IPS-18c (cell line): ENCODE measurements around the gene CSNK1G3.

Source experiments
- H3K4me3 ChIP-seq: 2 replicates; pipeline ENCODE4 v1.7.0; 2013; ENCODE audit warnings: low read depth, mild to moderate bottlenecking, low read length, moderate library complexity; ENCODE audit not compliant: insufficient read depth
- H3K9me3 ChIP-seq: one replicate; pipeline ENCODE4 v1.6.1; 2013; ENCODE audit warnings: mild to moderate bottlenecking, low read length, moderate library complexity; ENCODE audit not compliant: control insufficient read depth, insufficient read depth

The CSNK1G3 gene

GRCh38 chr5:123505633-123506032 is 6.3 kb upstream of the CSNK1G3 start:
- Histone ChIP-seq H3K4me3 (no peak overlapping the region), H3K9me3 (no peaks in the 10 kb centered on the region)

GRCh38 chr5:123508441-123508840 is 3.5 kb upstream of the CSNK1G3 start:
- no peaks in the 10 kb centered on the region for H3K9me3 ChIP-seq
- H3K4me3 ChIP-seq, result no peak overlapping the region

- no peaks in the 10 kb centered on the region for H3K9me3 ChIP-seq
- peak overlapping the region; percentile 75 for H3K4me3 ChIP-seq
Measured at GRCh38 chr5:123511290-123511647, 708 bp upstream of the CSNK1G3 start.

- Histone ChIP-seq H3K9me3 (no peaks in the 10 kb centered on the region), H3K4me3 (peak overlapping the region; percentile 79)
Measured at GRCh38 chr5:123512611-123513461, 859 bp downstream of the CSNK1G3 start.

- Histone ChIP-seq H3K4me3 (no peak overlapping the region), H3K9me3 (no peaks in the 10 kb centered on the region)
Measured at GRCh38 chr5:123514615-123515355, 2.8 kb downstream of the CSNK1G3 start.

GRCh38 chr5:123515904-123516303 is 3.9 kb downstream of the CSNK1G3 start:
- Histone ChIP-seq H3K9me3 (no peaks in the 10 kb centered on the region), H3K4me3 (no peak overlapping the region)

DNA sequence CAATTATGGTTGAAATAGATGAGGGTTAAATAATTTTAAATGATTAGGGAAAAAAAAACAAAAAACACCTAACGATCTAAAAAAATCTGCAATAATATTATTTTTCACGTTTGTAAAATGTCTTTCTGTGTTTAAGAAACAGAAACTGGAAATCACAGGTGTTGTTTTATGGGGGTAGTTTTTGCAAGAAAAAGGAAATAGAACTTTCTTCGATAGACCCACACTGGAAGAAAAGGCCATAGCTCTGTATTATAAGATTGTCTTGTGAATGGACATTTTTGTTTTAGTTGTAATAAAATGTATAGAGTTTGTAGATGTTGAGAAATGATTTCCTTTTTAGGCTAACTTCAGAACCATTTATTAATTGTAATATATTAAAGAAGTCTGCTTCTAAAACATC is 5.5 kb downstream of the CSNK1G3 start:
- Histone ChIP-seq H3K9me3 (no peaks in the 10 kb centered on the region), H3K4me3 (no peak overlapping the region)

DNA sequence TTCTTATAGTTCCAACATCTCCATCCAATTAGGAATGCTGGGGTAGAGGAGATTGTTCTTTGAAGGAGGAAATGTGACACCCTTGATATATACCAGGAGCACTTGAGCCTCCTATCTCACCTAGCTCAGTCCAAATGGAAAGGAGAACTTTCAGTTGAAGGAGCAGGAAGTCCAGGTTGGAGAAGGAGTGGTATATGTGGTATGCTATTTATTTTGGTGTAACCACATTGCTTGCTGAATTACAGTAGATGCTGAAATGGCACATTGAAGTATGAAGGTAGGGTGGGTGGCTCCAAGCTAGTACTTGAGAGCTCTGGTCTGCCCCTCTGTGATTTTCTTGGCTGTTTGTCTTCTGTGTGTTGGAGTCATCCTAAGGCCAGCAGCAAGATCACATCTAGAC is 6.1 kb downstream of the CSNK1G3 start:
- no peak overlapping the region for H3K4me3 ChIP-seq

DNA sequence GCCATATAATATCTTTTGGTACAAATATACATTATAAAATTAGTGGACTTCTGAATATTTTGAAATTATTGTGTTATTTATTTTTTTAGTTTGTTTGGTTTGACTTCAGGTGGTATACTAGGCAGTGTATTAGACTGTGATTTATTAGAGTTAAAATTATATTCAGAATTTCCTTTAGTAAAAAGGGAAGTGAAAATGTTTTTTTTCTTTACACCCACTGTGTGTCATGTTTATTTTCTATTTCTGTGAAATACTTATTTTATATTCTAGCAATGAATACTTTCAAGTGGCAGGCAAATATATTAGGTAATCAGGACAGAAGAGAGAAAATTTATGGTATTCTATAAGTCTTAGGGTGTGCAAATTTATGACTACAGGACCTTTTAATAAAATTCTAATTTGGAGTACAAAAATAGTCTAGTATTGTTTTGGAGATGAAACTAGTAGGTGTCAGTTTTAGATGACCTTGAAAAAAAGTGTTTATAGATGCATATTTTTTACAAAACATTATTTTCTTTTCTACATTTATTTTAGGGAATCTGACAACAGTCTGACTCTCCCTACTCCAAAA is 8.8 kb downstream of the CSNK1G3 start:
- Histone ChIP-seq H3K4me3 (no peak overlapping the region), H3K9me3 (no peaks in the 10 kb centered on the region)

More for the DNA sequence above, 6.1 kb downstream of the CSNK1G3 start:
- no peaks in the 10 kb centered on the region for H3K9me3 ChIP-seq

- H3K9me3 ChIP-seq, result no peaks in the 10 kb centered on the region
- no peak overlapping the region for H3K4me3 ChIP-seq
Measured at GRCh38 chr5:123524146-123524545, 12.2 kb downstream of the CSNK1G3 start.

DNA sequence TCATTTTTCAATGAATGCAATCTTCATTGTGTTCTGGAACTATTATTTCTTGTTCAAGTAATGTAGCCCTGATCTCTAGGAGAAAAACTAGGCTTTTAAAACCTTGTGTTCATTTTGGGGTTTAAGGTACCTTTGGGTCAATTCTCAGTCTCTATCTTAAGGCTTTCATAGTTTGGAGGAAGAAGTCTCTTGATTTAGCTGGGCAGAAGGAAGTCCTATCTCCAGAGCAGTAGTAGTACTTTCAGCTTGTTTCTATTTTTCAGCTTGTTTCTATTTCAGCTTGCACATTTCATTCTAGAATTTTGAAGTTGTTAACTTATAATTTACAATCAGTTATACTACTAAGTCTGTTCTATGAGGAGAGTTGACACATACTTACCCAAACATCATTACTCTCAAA is 15.2 kb downstream of the CSNK1G3 start:
- H3K4me3 ChIP-seq, result no peak overlapping the region
- H3K9me3 ChIP-seq, result no peaks in the 10 kb centered on the region

DNA sequence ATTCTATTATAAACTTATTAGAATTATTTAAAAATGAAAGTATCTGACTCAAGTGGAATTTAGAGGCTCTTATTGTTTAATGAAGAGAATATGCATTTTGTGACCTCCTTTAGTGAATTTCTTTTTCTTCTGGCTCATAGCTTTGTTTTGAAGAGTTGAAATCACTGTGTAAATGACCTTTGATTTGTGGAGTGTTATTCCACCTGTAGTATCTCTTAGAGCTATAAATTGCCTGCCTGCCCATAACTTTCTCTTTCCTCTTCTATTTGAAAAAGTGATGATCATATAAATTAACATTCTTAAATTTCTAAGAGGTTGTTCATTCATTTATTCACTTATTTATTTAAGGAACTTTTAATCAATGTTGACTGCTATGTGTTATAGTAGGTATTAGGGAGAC is 16.1 kb downstream of the CSNK1G3 start:
- Histone ChIP-seq H3K4me3 (no peak overlapping the region), H3K9me3 (no peaks in the 10 kb centered on the region)

DNA sequence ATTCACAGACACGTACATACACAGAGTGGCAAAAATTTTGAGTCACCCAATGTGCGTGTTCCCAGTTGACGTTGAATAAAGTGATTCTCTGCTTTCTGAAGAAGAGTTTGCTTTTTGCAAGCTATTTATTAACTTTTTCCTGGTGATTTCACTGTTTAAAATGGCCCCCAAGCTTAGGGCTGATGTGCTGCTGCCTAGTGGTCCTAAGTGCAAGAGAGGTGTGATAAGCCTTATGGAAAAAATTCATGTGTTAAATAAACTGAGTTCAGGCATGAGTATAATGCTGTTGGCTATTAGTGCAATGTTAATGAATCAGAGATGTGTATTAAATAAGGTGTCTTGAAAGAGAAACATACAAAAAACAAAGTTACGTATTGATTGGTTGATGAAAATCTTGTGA is 16.9 kb downstream of the CSNK1G3 start:
- Histone ChIP-seq H3K9me3 (no peaks in the 10 kb centered on the region), H3K4me3 (no peak overlapping the region)

GRCh38 chr5:123530728-123531127 is 18.8 kb downstream of the CSNK1G3 start:
- H3K9me3 ChIP-seq, result no peaks in the 10 kb centered on the region
- H3K4me3 ChIP-seq, result no peak overlapping the region

DNA sequence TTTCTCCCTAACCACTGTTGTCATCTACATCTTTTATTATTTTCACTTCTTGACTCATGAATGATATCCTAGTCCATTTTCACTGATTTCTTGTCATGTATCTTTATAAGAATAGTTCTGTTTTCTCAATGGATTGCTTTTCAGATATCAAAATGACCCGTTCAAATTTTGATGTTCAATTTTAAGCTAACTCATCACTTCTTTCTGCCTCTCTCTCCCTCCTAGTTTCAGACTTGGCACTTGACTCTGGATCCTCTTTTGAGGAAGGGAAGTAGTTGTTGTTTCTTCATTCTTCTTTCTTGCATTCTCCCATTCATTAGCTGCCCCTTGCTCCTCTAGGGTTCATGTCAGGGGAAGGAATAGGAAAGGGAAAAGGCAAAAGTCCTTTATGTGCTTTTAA is 23.7 kb downstream of the CSNK1G3 start:
- no peaks in the 10 kb centered on the region for H3K9me3 ChIP-seq
- H3K4me3 ChIP-seq, result no peak overlapping the region

- Histone ChIP-seq H3K9me3 (no peaks in the 10 kb centered on the region), H3K4me3 (no peak overlapping the region)
Measured at GRCh38 chr5:123537256-123537655, 25.3 kb downstream of the CSNK1G3 start.

DNA sequence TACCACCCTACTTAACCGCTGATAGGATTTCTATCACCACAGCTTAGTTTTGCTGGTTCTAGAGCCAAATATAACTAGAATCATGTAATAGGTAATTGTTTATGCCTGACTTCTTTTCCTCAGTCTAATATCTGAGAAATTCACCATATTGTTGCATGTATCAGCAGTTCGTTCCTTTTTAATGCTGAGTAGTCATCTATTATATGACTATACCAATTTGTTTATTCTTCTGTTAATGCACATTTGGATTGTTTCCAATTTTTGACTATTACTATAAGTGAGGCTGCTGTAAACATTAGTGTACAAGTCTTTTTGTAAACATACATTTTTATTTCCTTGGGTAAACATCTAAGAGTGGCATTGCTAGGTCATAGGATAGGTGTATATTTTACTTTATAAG is 25.9 kb downstream of the CSNK1G3 start:
- Histone ChIP-seq H3K9me3 (no peaks in the 10 kb centered on the region), H3K4me3 (no peak overlapping the region)
